ENCODE measurements around the gene CADPS2.
"Not testable (repeated sequence)": the region's sequence is repeated elsewhere in the genome, so short reads cannot be mapped to it uniquely, and the experiment has no call there.

CADPS2 gene

DNA sequence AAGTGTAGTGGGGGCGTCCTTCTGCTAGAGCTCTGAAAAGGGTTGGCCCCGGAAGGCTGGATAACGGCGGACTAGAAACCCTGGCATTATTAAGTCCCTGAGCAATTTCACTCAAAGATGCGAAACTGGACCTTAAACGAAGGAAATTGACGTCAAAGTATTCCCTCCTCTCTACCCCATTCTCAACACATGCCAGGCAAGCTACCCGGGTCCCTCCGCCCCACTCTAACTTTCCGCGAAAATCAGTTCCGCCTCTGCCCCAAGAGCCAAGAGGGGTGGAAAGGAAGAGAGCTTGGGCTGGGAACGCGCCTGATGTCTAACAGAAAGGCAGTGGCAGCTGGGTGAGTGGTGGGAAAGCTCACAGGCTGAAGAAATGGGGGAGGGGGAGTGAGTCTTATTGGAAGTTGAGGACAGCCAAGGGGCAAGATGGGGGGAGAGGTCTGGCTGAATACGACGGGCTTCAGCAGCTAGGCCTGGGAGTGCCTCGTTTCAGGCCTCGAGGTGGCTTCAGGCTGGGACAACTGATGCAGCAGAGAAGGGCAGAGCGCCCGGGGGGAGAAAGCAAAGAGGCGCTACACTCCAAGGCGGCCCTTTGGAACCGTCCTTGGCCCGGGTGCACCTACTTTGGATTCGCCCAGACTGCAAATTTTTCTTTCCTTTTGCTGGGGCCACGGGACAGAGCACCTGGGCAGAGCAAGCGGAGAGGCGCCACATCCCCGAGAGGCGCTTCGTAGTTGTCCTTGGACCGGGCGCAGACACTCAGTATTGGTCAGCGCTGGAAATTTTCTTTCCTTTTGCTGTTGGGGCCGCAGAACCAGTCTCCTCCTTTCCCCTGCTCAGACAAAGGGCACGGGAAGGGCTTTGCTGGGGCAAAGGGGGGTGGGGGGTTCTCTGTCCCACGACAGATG is 579.7 kb downstream of the CADPS2 start:
- DNase-seq (ENCODE audit: extremely low spot score, insufficient read length, low read depth) = no peak
- FAIRE-seq = no peak

DNA sequence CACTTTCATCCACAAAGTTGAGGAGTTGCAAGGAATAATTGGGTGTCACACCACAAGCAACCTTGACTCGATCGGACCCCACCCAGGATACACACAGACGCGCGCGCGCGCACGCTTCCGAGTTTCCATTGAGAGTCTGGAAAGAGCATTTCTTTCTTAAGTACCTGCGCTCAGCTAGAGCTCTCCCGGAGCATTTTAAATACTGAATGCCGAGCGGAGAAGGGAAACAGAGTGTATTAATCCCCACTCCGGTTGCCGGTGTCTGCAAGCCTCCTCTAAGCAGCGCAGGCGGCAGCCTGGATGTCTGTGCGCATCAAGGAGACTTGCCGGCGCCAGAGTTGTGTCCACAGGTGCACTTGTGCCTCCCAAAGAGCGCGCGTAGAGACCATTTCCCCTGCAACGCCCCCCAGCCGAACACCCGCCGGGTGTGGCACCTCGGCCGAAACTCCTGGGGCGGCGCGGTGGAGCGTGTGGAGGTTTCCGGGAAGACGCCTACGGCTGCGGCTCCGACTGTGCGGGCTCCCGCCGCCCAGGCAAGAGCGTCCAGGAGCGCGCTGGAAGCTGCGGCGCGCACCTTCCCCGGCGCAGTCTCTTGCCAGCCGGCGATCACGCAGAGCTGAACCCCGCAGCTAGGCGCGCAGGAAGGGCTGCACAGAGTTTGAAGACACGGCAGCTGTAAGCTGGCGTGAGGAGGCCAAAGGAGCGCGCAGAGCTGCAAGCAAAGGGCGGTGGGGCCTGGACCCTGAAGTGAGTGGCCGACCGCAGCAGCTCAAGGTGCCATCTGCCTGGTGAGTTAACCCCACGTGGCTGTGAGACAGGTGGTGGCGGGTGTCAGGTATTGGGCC is 580.6 kb downstream of the CADPS2 start:
- no peak for FAIRE-seq
- DNase-seq (ENCODE audit: extremely low spot score, insufficient read length, low read depth) = no peak

GRCh38 chr7:122304996-122305421 is 581.3 kb downstream of the CADPS2 start:
- FAIRE-seq = no peak
- DNase-seq (ENCODE audit: extremely low spot score, insufficient read length, low read depth) = no peak

- FAIRE-seq = no peak
- DNase-seq (ENCODE audit: extremely low spot score, insufficient read length, low read depth) = no peak
These were observed 581.8 kb downstream of the CADPS2 start, which contains the start of gene FEZF1 for GRCh38 chr7:122304319-122304975. Gene FEZF1, minus strand, starts transcription at chr7:122304750. Its CDS starts 313 bp downstream, at chr7:122304437.

GRCh38 chr7:122303531-122304318 is 582.5 kb downstream of the CADPS2 start:
- no peak for FAIRE-seq
- no peak for DNase-seq (ENCODE audit: extremely low spot score, insufficient read length, low read depth)

DNA sequence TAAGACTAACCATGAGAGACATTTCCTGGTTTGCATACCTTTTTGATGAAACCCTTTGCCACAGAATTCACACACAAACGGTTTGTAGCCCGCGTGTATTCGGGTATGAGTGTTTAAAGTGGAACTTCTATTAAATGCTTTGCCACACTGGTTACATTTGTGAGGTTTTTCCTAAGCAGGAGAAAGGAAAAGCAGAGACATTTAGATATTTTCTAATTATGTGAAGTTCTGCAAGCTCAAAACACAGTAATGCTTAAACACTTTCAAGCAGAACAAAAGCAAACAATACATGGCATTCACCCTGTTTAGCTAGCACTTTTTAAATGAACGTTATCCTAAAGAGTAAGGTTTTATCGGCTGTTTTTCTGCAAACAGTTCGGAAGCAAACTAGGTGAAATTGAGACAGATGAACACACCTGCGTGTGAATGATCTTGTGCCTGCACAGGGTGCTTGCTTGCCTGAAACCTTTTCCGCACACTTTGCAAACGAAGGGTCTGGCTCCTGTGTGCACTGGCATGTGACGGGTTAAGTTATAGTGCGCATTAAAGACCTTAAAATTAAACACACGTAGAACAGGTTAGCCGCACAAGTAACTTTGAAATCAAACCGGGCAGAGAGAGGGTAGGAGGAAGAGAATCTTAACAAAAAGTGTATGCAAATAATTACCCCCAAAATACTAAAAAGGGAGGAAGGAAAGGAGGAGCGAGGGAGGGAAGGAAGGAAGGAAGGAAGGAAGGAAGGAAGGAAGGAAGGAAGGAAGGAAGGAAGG is 583.3 kb downstream of the CADPS2 start:
- FAIRE-seq = no peak
- no peak for DNase-seq (ENCODE audit: extremely low spot score, insufficient read length, low read depth)

DNA sequence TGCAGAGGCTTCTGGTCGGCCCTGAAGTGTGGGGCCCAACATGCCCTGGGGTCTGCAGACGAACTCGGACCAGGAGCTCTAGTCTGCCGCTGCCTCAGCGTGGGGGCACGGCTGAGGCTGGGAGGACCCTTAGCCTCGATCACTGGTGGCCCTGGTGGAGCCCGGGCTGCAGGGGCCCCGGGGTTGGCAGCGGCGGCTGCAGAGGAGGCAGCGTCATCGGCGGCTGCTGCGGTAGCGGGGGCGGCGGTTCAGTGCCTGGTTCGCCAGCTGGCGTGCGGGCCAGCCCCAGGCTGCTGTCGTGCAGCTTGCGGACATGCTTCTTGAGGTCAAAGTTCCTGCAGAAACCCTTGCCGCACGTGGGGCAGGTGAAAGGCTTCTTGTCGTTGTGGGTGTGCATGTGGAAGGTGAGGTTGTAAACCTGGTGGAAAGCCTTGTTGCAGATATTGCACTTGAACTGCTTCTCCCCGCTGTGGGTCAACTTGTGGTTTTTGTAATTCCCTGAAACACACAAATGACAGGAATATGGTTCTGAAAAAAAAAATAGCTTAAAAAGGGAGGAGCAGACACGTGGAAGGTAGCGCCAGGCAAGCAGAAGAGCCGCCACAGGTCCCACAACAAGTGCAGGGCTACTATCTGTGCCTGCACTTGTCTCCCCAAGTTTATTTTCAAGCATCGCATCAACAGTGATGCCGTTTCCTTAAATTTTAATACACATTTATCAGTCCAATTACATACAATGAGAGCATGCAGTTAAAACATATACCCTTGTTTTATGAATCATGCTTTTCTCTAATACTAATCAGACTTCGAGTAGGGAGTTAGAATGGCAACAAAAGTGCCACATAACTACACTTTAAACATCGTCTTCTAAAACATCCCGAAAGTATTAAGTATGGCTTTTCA is 584.2 kb downstream of the CADPS2 start:
- no peak for DNase-seq (ENCODE audit: extremely low spot score, insufficient read length, low read depth)
- FAIRE-seq = no peak

GRCh38 chr7:122300956-122301833 is 585.1 kb downstream of the CADPS2 start:
- FAIRE-seq = no peak
- DNase-seq (ENCODE audit: extremely low spot score, insufficient read length, low read depth) = no peak

DNA sequence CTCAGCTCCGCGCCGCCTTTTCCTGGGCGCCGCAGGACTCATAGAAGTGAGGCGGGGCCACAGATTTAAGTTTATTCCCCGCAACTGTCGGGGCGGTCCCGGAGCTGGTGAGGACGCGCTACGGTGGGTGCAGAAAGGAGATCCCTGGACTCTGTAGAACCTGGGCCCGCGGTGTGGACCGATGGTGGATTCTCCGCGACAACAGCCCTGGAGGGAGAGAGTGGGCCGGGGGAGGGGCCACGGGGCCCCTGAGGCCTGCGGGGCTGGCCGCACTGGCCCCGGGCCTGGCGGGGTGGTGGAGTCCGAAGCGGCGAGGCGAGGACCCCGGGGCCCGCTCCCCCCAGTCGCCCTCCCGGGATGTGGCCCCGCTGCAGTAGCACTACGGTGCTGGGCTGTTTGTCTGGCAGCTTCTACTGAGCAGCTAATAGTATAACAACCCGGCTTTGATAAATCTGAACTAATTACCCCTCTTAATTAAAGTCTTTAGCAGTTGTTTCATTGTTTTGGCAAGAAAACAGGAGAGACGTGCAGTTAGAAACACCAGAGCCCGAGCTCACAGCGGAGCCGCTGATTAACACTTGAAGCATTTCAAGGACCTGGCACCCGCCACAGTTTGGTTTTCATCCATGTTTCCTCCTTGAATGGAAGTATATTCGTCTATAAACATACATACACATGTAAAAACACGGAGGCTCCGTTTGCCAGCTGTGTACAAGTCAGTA is 585.9 kb downstream of the CADPS2 start:
- DNase-seq (ENCODE audit: extremely low spot score, insufficient read length, low read depth) (no peak), FAIRE-seq (no peak)

DNA sequence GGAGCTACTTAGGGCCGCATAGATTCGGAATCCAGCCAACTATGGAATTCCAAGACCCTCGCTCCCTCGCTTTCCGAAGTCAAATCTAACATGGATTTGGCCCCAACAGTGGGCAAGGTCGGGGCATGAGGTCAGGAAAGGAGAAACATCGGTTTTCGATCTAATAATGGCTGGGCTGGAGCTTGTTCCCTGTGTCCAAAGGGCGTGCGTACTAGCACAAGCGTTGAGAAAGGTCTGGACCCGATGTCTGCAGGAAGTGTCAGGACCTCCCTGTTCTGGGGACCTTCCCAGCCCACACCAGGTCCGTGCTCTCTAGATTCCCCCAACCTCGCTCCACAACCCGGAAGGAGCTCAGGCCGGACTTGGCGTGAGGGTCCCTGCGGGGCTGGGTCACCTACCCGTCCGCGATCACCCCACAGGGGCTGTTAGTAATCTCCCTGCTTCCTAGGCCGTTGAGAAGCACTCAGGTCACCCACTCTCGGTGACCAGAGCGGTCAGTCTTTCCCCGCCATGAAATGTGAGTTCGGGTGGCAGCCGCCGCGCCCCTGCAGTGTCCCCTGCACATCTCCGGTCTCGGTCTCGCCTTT is 586.5 kb downstream of the CADPS2 start:
- DNase-seq (ENCODE audit: extremely low spot score, insufficient read length, low read depth) = no peak
- FAIRE-seq = no peak

DNA sequence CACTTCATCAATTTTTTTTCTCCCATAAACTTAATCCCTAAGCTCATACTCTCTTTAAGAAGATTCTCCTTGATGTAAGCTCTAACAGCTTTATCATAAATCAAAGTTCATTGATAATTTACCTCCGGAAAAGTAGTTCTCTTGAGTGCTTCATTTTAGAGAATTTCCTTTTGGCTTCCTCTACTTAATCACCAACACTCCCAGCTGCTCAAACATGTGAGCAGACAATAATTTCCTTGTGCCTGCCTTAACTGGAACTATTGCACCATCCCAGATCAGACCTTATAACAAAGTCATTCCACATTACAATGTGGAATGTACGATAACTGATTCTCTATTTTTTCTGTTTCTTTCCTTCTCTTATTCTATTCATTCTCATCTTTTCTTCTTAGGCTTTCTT is 587.6 kb downstream of the CADPS2 start:
- DNase-seq (ENCODE audit: extremely low spot score, insufficient read length, low read depth) = no peak

DNA sequence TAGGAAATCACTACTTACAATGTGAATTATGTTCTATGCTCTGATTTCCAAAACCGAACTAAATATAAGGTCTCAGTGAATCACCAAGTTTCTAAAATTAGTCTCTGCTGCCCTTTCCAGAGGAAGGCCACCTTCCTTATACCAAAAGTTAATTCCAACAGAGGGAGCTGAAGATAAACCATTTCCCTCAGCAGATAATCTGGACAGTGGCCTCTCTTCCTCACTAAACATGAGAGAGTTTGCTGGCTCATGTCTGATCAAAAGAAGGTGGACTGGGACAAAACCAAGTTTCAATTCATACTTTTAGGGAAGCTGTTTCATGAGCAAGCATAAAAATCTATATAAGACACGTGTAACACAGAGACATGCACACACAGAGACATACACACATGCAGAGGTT is 588.1 kb downstream of the CADPS2 start:
- FAIRE-seq (no peak), DNase-seq (ENCODE audit: extremely low spot score, insufficient read length, low read depth) (no peak)

More for the DNA sequence above, 587.6 kb downstream of the CADPS2 start:
- no peak for FAIRE-seq

DNA sequence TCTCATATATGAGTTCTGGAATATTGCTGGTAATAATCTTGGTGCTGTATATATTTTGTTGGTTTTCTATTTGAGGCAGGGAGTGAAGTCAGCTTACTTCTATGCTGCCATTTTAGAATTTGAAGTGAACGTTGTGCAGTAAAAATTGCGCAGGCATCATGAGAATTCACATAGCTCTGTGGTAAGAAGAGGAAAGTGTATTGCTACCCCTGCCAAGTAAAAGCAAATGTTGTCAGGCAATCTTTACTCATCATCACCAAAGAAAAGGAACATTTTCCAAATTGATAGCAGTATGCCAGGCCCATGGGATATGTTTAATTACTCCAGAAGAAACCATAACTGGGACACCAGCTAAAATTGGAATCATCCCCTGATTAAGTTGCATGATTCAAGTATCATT is 595.1 kb downstream of the CADPS2 start:
- DNase-seq (ENCODE audit: extremely low spot score, insufficient read length, low read depth) (no peak), FAIRE-seq (no peak)

GRCh38 chr7:122290476-122290875 is 595.8 kb downstream of the CADPS2 start:
- DNase-seq (ENCODE audit: extremely low spot score, insufficient read length, low read depth) = no peak
- FAIRE-seq = no peak

DNA sequence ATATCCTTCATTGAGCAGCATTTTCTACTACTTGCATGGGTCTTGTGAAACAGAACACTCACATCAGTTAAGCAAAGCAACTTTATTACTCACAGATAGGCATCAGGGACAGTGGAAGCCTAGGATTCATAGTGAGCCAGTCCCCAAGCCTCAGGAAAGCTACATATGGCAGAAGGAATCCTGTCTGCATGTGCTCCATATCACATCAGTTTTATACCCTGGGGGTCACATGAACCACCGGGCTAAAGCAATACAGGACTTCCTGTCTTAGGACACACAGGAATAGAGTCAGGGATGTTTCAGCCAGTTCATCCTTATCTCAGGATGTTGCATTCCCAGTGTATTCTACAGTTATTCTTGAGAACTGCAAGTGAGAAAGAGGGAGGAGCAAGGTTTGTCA is 596.8 kb downstream of the CADPS2 start:
- no peak for DNase-seq (ENCODE audit: extremely low spot score, insufficient read length, low read depth)
- no peak for FAIRE-seq

- DNase-seq (ENCODE audit: extremely low spot score, insufficient read length, low read depth); FAIRE-seq: not testable (repeated sequence)
These were observed 601.7 kb downstream of the CADPS2 start for GRCh38 chr7:122284608-122285007.

Measured in GM18507 (cell line).